ENCODE data around the gene ARPC2.

- TF ChIP-seq CTCF (IDR thresholded peaks at IDR 0.05; ENCODE audit: poor library complexity, severe bottlenecking) (no peak), TAF1 (IDR thresholded peaks at IDR 0.05; ENCODE audit: low read depth) (no peak)
Observed at GRCh38 chr2:218236829-218237228, 19.8 kb downstream of the ARPC2 start.
